Stromal cell of bone marrow (primary cell): ENCODE results near the gene TMEM52B.
A peak's percentile ranks its signal among the peaks of the same experiment; 100 is the strongest.
"Not testable (repeated sequence)": the region's sequence is repeated elsewhere in the genome, so short reads cannot be mapped to it uniquely, and the experiment has no call there.

Experiments used
- DNase-seq: peaks from one replicate; pipeline ENCODE4 v3.0.0-alpha.2; 2012; ENCODE audit warnings: low read depth

The TMEM52B gene

GRCh38 chr12:10211940-10212738 is 33.3 kb downstream of the TMEM52B start:
- peak; percentile 99 for DNase-seq

DNA sequence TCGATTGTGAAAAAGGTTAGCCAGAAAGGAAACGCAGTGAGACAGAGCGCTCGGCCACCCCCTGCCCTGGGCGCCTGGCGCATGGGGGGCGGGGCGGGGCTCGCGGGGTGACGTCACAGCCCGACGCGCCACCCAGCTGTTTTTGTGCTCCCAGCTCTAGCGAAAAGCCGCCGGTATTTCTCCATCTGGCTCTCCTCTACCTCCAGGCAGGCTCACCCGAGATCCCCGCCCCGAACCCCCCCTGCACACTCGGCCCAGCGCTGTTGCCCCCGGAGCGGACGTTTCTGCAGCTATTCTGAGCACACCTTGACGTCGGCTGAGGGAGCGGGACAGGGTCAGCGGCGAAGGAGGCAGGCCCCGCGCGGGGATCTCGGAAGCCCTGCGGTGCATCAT is 33.9 kb downstream of the TMEM52B start, which contains the start of gene GABARAPL1:
Gene GABARAPL1 (plus strand): TSS at position 139 of the 393 bp plus-strand sequence. CDS start 253 bp downstream, at position 392.
- DNase-seq: peak; percentile 71

GRCh38 chr12:10213168-10214135 is 34.6 kb downstream of the TMEM52B start:
- peak; percentile 90 for DNase-seq

DNA sequence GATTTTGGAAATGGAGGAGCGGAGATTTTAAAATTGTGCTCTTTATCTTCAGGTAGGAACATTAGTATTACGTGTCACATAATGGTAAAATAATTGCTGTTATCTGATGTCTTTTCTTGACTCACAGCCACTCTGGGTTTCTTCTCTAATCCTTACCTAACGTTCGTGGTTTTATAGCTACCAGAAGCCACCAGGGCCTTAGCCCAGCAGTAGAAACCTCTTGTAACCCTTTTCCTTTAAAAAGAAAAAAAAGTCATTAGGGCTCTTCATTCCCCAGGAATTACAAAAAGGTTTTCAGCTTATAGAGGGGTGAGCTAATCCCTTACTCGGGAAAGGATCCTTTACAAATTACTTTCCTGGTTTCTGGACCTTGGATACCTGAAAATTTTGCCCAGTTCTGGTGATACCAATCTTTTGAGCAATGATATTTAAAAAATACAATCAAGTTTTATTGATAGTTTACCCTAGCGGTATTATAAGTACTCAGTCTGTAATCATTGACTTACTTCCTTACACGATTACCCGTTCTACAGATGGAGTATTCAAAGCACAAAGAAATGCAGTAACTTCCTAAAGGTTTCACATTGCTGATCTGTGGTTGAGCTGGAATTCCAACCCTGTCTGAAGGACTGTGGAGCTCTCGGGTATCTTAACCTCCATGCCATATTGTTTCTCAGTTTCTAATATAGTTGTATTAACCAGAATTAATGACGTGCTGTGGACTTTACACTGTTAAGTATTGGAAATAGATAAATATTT is 35.5 kb downstream of the TMEM52B start:
- DNase-seq: peak; percentile 10

GRCh38 chr12:10214895-10215267 is 36.0 kb downstream of the TMEM52B start:
- DNase-seq: no peak

GRCh38 chr12:10215436-10215835 is 36.6 kb downstream of the TMEM52B start:
- no peak for DNase-seq

DNA sequence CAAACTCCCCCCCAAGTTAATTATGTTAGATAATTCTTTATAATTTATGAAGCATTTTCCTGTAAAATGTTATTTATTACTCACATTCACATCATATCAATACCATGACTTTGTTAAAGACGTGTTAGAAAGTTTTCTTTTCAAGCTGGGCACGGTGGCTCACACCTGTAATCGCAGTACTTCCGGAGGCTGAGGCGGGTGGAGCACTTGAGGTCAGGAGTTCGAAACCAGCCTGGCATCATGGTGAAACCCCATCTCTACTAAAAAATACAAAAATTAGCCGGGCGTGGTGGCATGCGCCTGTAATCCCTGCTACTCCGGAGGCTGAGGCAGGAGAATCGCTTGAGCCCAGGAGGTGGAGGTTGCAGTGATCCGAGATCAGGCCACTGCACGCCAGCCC is 37.1 kb downstream of the TMEM52B start:
- not testable (repeated sequence) for DNase-seq

DNA sequence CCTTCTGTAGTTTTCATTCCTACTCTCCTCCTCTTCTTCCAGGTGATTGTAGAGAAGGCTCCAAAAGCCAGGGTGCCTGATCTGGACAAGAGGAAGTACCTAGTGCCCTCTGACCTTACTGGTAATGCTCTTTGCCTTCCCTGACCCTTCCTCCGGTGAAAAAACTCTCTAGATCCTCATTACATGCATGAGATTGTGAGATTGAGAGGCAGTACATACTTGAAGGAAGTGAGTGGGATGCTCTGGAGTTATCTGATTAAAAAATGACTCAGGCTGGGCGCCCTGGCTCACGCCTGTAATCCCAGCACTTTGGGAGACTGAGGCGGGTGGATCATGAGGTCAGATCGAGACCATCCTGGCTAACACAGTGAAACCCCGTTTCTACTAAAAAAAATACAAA is 39.2 kb downstream of the TMEM52B start:
- no peak for DNase-seq

DNA sequence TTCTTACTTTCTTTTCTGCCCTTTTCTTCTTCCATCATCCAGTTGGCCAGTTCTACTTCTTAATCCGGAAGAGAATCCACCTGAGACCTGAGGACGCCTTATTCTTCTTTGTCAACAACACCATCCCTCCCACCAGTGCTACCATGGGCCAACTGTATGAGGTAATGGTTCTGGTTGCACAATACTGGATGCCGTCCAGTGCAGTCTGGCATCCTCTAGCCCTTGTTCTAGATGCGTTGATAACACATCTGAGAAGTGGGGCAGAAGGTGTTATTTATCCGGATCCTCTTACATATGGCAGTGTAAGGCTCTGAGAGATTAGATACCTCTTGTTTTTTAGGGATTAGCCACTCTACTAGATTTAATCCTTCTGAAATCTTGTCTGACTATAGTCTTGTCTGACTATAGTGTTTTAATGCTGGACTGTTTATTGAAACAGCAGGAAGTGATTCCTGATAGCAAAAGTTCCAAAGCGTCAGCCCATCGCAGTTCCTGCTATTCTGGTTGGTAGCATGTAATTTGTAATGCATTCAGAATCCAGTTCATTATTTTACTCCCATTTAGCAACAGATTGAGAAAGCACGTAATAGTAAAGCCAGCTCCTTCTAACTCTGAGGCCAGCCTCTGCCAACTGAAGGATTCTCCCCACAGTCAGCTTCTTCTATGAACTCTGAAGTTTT is 41.7 kb downstream of the TMEM52B start:
- DNase-seq: peak; percentile 26

DNA sequence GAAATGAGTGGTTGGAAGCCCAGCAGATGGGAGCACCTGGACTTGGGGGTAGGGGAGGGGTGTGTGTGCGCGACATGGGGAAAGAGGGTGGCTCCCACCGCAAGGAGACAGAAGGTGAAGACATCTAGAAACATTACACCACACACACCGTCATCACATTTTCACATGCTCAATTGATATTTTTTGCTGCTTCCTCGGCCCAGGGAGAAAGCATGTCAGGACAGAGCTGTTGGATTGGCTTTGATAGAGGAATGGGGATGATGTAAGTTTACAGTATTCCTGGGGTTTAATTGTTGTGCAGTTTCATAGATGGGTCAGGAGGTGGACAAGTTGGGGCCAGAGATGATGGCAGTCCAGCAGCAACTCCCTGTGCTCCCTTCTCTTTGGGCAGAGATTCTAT is 43.0 kb downstream of the TMEM52B start:
- no peak for DNase-seq

DNA sequence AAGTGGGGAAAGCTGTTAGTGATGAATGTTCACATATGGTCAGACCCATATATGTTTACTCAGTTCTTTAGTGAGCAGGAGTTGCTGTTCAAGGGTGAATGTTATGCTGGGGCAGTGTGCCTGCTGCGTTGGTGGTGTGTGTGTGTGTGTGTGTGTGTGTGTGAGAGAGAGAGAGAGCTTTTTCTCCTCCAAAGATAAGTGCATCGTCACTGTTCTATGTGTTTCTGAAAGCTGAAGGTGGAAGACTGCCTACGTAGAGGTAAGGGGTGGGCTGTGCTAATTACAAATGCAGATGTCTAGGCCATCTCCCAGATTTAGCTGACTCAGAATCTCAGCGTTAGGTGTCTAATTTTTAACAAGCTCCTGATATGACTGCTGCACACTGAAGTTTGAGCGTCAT is 44.4 kb downstream of the TMEM52B start:
- no peak for DNase-seq

- not testable (repeated sequence) for DNase-seq
Observed at GRCh38 chr12:10225426-10225825, 46.6 kb downstream of the TMEM52B start.

DNA sequence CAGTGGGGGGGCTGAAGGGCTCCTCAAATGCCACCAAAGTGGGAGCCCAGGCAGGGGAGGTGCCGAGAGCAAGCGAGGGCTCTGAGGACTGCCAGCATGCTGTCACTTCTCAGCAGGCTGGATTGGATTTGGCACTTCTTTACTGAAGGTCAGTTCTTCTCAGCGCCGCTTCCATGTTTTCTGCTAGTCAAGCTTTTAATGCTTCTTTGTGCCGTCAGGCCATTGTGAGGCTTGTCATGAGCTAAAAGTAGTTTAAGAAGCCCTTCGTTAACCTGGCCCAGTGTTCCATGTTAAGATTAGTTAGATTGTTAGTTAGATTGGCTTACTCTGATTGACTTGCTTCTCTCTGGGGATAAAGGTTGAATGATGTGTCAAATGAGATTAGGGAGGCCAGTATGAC is 47.3 kb downstream of the TMEM52B start:
- no peak for DNase-seq

- no peak for DNase-seq
Observed at GRCh38 chr12:10226731-10227130, 47.9 kb downstream of the TMEM52B start.

GRCh38 chr12:10227648-10228047 is 48.8 kb downstream of the TMEM52B start:
- no peak for DNase-seq

GRCh38 chr12:10234562-10234961 is 55.7 kb downstream of the TMEM52B start:
- DNase-seq: no peak

DNA sequence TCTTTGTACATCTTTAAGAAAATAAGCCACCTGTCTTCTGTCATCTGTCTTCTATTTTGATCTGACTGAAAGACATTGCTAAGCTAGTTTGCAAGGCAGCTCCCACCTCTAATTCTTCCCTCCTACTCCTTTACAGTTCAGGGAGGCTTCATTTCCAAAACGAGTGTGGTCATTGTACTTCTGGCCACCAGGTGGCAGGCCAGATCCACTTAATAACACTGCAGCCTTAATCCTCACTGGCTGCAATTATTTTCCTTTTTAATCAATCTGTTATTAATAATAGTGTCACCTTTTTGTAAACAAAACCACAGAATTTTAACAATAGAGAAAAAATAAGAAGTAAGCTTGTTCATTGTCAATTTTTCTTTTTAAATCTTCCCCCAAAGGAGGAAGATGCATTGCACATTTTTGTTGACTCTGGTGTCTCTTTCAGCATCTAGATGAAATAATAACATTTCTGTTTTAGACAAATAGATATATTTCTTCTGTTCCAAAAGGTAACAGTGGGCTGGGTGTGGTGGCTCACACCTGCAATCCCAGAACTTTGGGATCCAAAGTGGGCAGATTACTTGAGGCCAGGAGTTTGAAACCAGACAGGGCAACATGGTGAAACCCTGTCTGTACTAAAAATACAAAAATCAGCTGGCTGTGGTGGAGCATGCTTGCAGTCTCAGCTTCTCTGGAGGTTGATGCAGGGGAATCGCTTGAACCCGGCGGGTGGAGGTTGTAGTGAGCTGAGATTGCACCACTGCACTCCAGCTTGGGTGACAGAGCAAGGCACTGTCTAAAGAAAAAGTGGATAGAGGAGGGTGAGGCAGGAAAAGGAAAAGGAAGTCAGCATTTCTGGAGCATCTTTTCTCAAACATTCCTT is 57.2 kb downstream of the TMEM52B start:
- peak; percentile 12 for DNase-seq

DNA sequence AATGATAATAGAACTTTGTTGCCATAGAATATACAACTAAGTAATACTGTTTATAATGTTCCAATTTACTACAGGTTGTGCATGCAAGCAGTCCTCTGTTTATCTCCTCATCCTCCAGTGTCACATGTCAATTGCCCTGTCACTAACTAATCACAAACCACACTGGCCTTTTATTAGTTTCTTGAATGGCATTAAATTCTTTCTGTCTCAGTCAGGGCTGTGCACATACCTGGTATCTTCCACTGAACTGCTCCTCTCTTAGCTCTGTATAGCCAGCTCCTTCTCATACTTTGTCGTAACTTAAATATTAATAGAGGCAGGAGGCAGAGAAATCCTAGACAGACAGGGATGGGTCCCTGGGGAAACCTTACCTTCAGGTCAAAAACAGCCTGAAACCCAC is 57.9 kb downstream of the TMEM52B start:
- no peak for DNase-seq

GRCh38 chr12:10238526-10238925 is 59.7 kb downstream of the TMEM52B start:
- no peak for DNase-seq

GRCh38 chr12:10241290-10241689 is 62.5 kb downstream of the TMEM52B start:
- no peak for DNase-seq
